VCaP (cell line): ENCODE results near the gene CCR7.

ENCODE experiments used
- H3K27ac ChIP-seq: fragments of 450-650 bp; 2 replicates; pipeline ENCODE4 v1.5.1; 2017
- CTCF ChIP-seq: fragments of 450-650 bp; conservative IDR thresholded peaks from 2 replicates; pipeline ENCODE4 v1.5.1; 2017; ENCODE audit warnings: mild to moderate bottlenecking, moderate library complexity

The CCR7 gene

GRCh38 chr17:40608061-40608581 lies 42.8 kb upstream of the CCR7 start:
- TF ChIP-seq CTCF, result no peak
- H3K27ac ChIP-seq, result no peak overlapping the region

- TF ChIP-seq CTCF, result no peak
- no peak overlapping the region for H3K27ac ChIP-seq
Observed at GRCh38 chr17:40607641-40608040, 42.4 kb upstream of the CCR7 start.

GRCh38 chr17:40606548-40607353 lies 41.5 kb upstream of the CCR7 start:
- H3K27ac ChIP-seq, result 0 out of 2 replicates have a peak overlapping the region, but pooled peaks have one; percentile 5
- no peak for TF ChIP-seq CTCF

DNA sequence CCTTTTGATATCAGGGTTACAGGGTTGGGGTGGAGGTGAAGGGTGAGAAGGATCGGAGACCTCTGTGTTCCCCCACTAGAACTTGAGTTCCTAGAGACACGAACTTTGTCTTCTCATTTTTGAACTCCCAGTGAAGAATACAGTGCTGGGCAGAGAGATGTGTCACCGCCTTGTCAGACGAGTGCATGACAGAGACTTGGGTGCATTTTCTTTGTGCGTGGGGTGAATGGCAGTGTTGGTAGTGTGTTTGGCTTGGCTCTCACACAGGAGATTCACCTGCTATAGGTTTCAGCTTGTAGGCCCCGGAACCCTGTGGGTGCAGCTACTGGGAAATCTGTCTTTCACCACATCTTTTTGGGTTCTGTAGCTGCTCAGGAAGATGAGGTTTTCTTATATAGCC lies 40.0 kb upstream of the CCR7 start:
- H3K27ac ChIP-seq, result no peak overlapping the region
- TF ChIP-seq CTCF, result no peak

DNA sequence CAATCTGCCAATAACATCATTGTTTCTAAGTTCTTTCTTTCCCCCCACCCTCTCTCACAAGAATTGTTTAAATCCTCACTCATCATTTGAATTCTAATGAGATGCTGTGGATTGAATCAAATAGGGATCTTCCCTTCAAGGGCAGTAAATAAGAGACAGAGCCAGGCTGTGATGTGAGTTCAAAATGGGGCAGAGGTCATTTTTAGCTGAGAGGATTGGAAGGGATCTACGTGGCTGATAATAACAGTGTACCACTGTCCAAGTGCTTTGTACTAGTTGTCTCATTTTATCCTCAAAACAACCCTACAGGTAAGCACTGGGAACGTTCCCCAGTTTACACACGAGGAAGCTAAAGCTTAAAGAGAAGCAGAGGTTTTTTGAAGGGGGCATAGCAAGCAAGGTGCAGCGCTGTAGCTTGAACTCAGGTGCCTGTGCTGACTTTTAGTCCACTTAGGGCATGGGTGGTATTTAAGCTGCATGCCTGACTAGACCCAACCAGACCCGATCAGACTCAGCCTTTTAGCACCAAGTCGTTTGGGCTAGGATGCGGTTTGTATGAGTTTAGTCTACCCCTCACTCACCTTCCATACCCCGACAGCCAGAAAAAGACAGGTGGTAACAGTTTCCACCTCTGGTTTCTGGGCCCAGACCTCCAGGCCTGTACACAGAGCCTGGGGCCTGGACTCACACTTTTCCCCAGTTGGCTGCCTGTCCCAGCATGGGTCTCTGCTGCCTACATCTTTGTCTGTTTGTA lies 39.2 kb upstream of the CCR7 start:
- H3K27ac ChIP-seq, result no peak overlapping the region
- TF ChIP-seq CTCF, result no peak

- no peak for TF ChIP-seq CTCF
- no peak overlapping the region for H3K27ac ChIP-seq
Observed at GRCh38 chr17:40602445-40603443, 37.5 kb upstream of the CCR7 start.
